WTC11 (cell line): ENCODE measurements around the gene JTB. TPM values are rescaled to one million over a fixed set of nuclear protein-coding genes. Genes with fewer than 3 reads are reported as not detected.
A peak's percentile ranks its signal among the peaks of the same experiment; 100 is the strongest.
"Not testable (repeated sequence)": the region's sequence is repeated elsewhere in the genome, so short reads cannot be mapped to it uniquely, and the experiment has no call there.

Experiments used
- ATAC-seq: fragments of 200-7000 bp; cut with Tn5 transposase; 2 replicates; pipeline ENCODE4 v1.10.0; 2021; ENCODE audit warnings: mild to moderate bottlenecking, moderate library complexity
- CTCF ChIA-PET: fragments of 300-600 bp; sonication (Branson Sonifier 250); formaldehyde crosslinking; loops from one replicate; lab custom pipeline; 2021; ENCODE audit warnings: antibody characterized with exemption; lab: Charles Lee
- POLR2A ChIA-PET: fragments of 350-600 bp; sonication (Branson Sonifier 250); formaldehyde crosslinking; loops from one replicate; lab custom pipeline; 2021; ENCODE audit warnings: antibody characterized with exemption; lab: Charles Lee
- DNase-seq: peaks from one replicate; pipeline ENCODE4 v3.0.0; 2021; ENCODE audit warnings: low spot score
- H3K27ac Mint-ChIP-seq: 2 replicates; pipeline ENCODE4 v1.8.0; 2021; ENCODE audit warnings: mixed read lengths
- H3K27me3 Mint-ChIP-seq: 2 replicates; pipeline ENCODE4 v1.8.0; 2021; ENCODE audit warnings: low read depth, mild to moderate bottlenecking, moderate library complexity, mixed read lengths
- H3K36me3 Mint-ChIP-seq: 2 replicates; pipeline ENCODE4 v1.8.0; 2021; ENCODE audit warnings: mixed read lengths
- H3K4me1 Mint-ChIP-seq: 2 replicates; pipeline ENCODE4 v1.8.0; 2022; ENCODE audit warnings: mixed read lengths
- H3K4me3 Mint-ChIP-seq: 2 replicates; pipeline ENCODE4 v1.8.0; 2021; ENCODE audit warnings: mild to moderate bottlenecking, moderate library complexity, mixed read lengths
- H3K9me3 Mint-ChIP-seq: 2 replicates; pipeline ENCODE4 v1.8.0; 2021; ENCODE audit warnings: mixed read lengths
- ARID4B ChIP-seq: sonication (generic); formaldehyde crosslinking; IDR thresholded peaks from 2 replicates; pipeline ENCODE4 v1.8.0; 2023; ENCODE audit warnings: missing genetic modification reagents, mild to moderate bottlenecking, borderline replicate concordance
- ATF2 ChIP-seq: sonication (generic); formaldehyde crosslinking; IDR thresholded peaks from 2 replicates; pipeline ENCODE4 v1.8.1; 2022; ENCODE audit warnings: low read depth, missing genetic modification reagents, borderline replicate concordance
- CREM ChIP-seq: sonication (generic); formaldehyde crosslinking; IDR thresholded peaks from 2 replicates; pipeline ENCODE4 v1.8.1; 2022; ENCODE audit warnings: mild to moderate bottlenecking, missing genetic modification reagents, moderate library complexity
- E2F1 ChIP-seq: sonication (generic); formaldehyde crosslinking; IDR thresholded peaks from 2 replicates; pipeline ENCODE4 v1.8.0; 2022; ENCODE audit warnings: mild to moderate bottlenecking, missing genetic modification reagents
- ELF4 ChIP-seq: sonication (generic); formaldehyde crosslinking; IDR thresholded peaks from 2 replicates; pipeline ENCODE4 v1.8.1; 2022; ENCODE audit warnings: low read depth, mild to moderate bottlenecking, moderate library complexity, missing genetic modification reagents
- EMX1 ChIP-seq: fragments of 250-450 bp; sonication (Bioruptor Pico); IDR thresholded peaks from 2 replicates; pipeline ENCODE4 v1.8.0; 2021; ENCODE audit warnings: mild to moderate bottlenecking
- ESRRA ChIP-seq: sonication (generic); formaldehyde crosslinking; IDR thresholded peaks from 2 replicates; pipeline ENCODE4 v1.8.1; 2022; ENCODE audit warnings: mild to moderate bottlenecking, missing genetic modification reagents, borderline replicate concordance
- ETV6 ChIP-seq: sonication (generic); formaldehyde crosslinking; IDR thresholded peaks from 2 replicates; pipeline ENCODE4 v1.8.1; 2022; ENCODE audit warnings: mild to moderate bottlenecking, missing genetic modification reagents
- FOXP4 ChIP-seq: sonication (generic); formaldehyde crosslinking; IDR thresholded peaks from 2 replicates; pipeline ENCODE4 v1.8.0; 2022; ENCODE audit warnings: mild to moderate bottlenecking, missing genetic modification reagents
- NFE2L1 ChIP-seq: sonication (generic); formaldehyde crosslinking; IDR thresholded peaks from 2 replicates; pipeline ENCODE4 v1.8.1; 2023; ENCODE audit warnings: missing genetic modification reagents
- NR1H2 ChIP-seq: sonication (generic); formaldehyde crosslinking; IDR thresholded peaks from 2 replicates; pipeline ENCODE4 v1.9.0; 2021; ENCODE audit warnings: mild to moderate bottlenecking, moderate library complexity, missing genetic modification reagents
- SMAD4 ChIP-seq: sonication (generic); formaldehyde crosslinking; IDR thresholded peaks from 2 replicates; pipeline ENCODE4 v1.8.0; 2022; ENCODE audit warnings: mild to moderate bottlenecking, missing genetic modification reagents
- TP53 ChIP-seq: sonication (generic); formaldehyde crosslinking; IDR thresholded peaks from 2 replicates; pipeline ENCODE4 v1.8.1; 2023; ENCODE audit warnings: mild to moderate bottlenecking, missing genetic modification reagents
- USF2 ChIP-seq: sonication (generic); formaldehyde crosslinking; IDR thresholded peaks from 2 replicates; pipeline ENCODE4 v1.8.1; 2023; ENCODE audit warnings: mild to moderate bottlenecking, missing genetic modification reagents, moderate library complexity
- ZBTB43 ChIP-seq: sonication (generic); formaldehyde crosslinking; IDR thresholded peaks from 2 replicates; pipeline ENCODE4 v1.8.1; 2023; ENCODE audit warnings: mild to moderate bottlenecking, missing genetic modification reagents
- ZNF219 ChIP-seq: sonication (generic); formaldehyde crosslinking; IDR thresholded peaks from 2 replicates; pipeline ENCODE4 v1.8.0; 2023; ENCODE audit warnings: missing genetic modification reagents, mild to moderate bottlenecking, borderline replicate concordance
- ZNF281 ChIP-seq: sonication (generic); formaldehyde crosslinking; IDR thresholded peaks from 2 replicates; pipeline ENCODE4 v1.8.0; 2023; ENCODE audit warnings: mild to moderate bottlenecking, missing genetic modification reagents
- ZNF396 ChIP-seq: fragments of 250-450 bp; sonication (Bioruptor Pico); IDR thresholded peaks from 2 replicates; pipeline ENCODE4 v1.8.0; 2021; ENCODE audit warnings: mild to moderate bottlenecking, moderate library complexity, borderline replicate concordance
- ZSCAN18 ChIP-seq: fragments of 250-450 bp; sonication (Bioruptor Pico); IDR thresholded peaks from 2 replicates; pipeline ENCODE4 v2.1.2; 2022; ENCODE audit warnings: mild to moderate bottlenecking, moderate library complexity
- total RNA-seq: library from RNA; stranded (reverse); gene quantifications from 3 replicates; pipeline ENCODE4 v1.2.3, GENCODE V29; 2021

Gene JTB
- total RNA-seq, 1 experiment from 2014 or later: 90.3 TPM

GRCh38 chr1:154000420-154000819 is 22.9 kb upstream of the JTB start:
- no peak overlapping the region for H3K27ac Mint-ChIP-seq
- TF ChIP-seq ZNF219 (CRISPR knock-in tag) (no peak), NFE2L1 (CRISPR knock-in tag) (no peak), FOXP4 (CRISPR knock-in tag) (no peak), USF2 (no peak), ZNF396 (no peak), EMX1 (no peak), ARID4B (CRISPR knock-in tag) (no peak), ZBTB43 (CRISPR knock-in tag) (no peak), ETV6 (CRISPR knock-in tag) (no peak), ZNF281 (CRISPR knock-in tag) (no peak), ZSCAN18 (CRISPR knock-in tag) (no peak), E2F1 (CRISPR knock-in tag) (no peak), ATF2 (CRISPR knock-in tag) (no peak), SMAD4 (CRISPR knock-in tag) (no peak), ELF4 (no peak), TP53 (CRISPR knock-in tag) (no peak), CREM (CRISPR knock-in tag) (no peak), NR1H2 (CRISPR knock-in tag) (no peak), ESRRA (CRISPR knock-in tag) (no peak)
- peaks cover 4% of the 10 kb centered on the region for H3K9me3 Mint-ChIP-seq
- ATAC-seq (no peak), DNase-seq (no peak)
- ChIA-PET CTCF (no interaction called here), POLR2A (interaction anchor here (1.3 kb wide), 1 partner anchor 10 kb away, joined by 4 read pairs; the partner anchor contains the start of gene RPS27)
- H3K27me3 Mint-ChIP-seq: no peaks in the 10 kb centered on the region
- H3K4me3 Mint-ChIP-seq: no peak overlapping the region
- peaks cover 8% of the 10 kb centered on the region for H3K36me3 Mint-ChIP-seq
- no peaks in the 10 kb centered on the region for H3K4me1 Mint-ChIP-seq

GRCh38 chr1:153996882-153997281 is 19.4 kb upstream of the JTB start:
- H3K4me3 Mint-ChIP-seq, DNase-seq, H3K9me3 Mint-ChIP-seq, H3K27me3 Mint-ChIP-seq, ATAC-seq: not testable (repeated sequence)
- ChIA-PET CTCF (interaction anchor here (0.7 to 1.4 kb wide), 2 partner anchors 108 to 221 kb away, joined by 4 read pairs; no protein-coding TSS in a partner anchor), POLR2A (interaction anchor here (0.7 kb wide), 1 partner anchor 153 kb away, joined by 5 read pairs; no protein-coding TSS in a partner anchor)
- Mint-ChIP-seq H3K4me1 (peaks cover 10% of the 10 kb centered on the region), H3K36me3 (peaks cover 37% of the 10 kb centered on the region), H3K27ac (0 out of 2 replicates have a peak overlapping the region, but pooled peaks have one; percentile 41)
